ENCODE data around the gene RBM26.
"Not testable (repeated sequence)": the region's sequence is repeated elsewhere in the genome, so short reads cannot be mapped to it uniquely, and the experiment has no call there.

DNA sequence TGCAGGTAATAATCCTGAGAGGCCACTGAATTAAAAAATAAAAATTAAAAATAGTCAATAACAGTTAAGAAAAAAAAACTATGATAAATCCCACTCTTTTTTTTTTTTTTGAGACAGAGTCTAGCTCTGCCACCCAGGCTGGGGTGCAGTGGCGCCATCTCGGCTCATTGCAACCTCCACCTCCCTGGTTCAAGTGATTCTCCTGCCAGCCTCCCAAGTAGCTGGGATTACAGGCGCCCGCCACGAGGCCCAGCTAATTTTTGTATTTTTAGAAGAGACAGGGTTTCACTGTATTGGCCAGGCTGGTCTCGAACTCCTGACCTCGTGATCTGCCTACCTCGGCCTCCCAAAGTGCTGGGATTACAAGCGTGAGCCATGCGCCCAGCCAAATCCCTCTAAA, 56.4 kb downstream of the RBM26 start:
- TF ChIP-seq TOX (CRISPR knock-in tag; IDR thresholded peaks at IDR 0.05; ENCODE audit: borderline replicate concordance); RARB (CRISPR knock-in tag; IDR thresholded peaks at IDR 0.05); ZNF70 (CRISPR knock-in tag; IDR thresholded peaks at IDR 0.05): not testable (repeated sequence)
- TF ChIP-seq, protein P1, sequence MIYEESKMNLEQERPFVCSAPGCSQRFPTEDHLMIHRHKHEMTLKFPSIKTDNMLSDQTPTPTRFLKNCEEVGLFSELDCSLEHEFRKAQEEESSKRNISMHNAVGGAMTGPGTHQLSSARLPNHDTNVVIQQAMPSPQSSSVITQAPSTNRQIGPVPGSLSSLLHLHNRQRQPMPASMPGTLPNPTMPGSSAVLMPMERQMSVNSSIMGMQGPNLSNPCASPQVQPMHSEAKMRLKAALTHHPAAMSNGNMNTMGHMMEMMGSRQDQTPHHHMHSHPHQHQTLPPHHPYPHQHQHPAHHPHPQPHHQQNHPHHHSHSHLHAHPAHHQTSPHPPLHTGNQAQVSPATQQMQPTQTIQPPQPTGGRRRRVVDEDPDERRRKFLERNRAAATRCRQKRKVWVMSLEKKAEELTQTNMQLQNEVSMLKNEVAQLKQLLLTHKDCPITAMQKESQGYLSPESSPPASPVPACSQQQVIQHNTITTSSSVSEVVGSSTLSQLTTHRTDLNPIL (CRISPR knock-in tag; IDR thresholded peaks at IDR 0.05; ENCODE audit: low read depth), result not testable (repeated sequence)
